ENCODE results near the gene TNNT3. TPM values are rescaled to one million over a fixed set of nuclear protein-coding genes. Genes with fewer than 3 reads are reported as not detected.

TNNT3 gene
- total RNA-seq, 1 experiment from 2014 or later = not detected

DNA sequence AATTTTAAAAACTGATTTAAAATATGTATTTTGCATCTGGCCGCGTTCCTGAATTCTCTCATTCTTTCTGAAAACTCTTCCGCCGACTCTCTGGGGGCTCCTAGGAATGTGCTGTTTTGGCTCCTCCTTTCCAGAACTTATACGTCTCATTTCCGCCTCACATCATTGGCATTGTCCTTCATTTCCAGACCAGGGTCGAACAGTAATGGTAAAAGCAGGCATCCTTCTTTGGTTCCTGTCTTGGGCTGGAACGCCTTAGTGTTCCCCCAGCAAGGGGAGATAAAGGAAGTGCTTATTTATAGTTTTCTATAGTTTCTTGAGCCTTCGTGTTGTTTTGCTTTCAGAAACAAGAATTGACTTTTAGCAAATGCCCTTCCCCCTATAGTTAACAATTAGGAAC, 10.9 kb upstream of the TNNT3 start:
- TF ChIP-seq, protein P1, sequence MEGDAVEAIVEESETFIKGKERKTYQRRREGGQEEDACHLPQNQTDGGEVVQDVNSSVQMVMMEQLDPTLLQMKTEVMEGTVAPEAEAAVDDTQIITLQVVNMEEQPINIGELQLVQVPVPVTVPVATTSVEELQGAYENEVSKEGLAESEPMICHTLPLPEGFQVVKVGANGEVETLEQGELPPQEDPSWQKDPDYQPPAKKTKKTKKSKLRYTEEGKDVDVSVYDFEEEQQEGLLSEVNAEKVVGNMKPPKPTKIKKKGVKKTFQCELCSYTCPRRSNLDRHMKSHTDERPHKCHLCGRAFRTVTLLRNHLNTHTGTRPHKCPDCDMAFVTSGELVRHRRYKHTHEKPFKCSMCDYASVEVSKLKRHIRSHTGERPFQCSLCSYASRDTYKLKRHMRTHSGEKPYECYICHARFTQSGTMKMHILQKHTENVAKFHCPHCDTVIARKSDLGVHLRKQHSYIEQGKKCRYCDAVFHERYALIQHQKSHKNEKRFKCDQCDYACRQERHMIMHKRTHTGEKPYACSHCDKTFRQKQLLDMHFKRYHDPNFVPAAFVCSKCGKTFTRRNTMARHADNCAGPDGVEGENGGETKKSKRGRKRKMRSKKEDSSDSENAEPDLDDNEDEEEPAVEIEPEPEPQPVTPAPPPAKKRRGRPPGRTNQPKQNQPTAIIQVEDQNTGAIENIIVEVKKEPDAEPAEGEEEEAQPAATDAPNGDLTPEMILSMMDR (conservative IDR thresholded peaks at IDR 0.05; ENCODE audit: low read depth, low read length) = no peak
- TF ChIP-seq EZH2phosphoT487 (IDR thresholded peaks at IDR 0.05; ENCODE audit: borderline replicate concordance, low read length) = no peak
- no peak for TF ChIP-seq EZH2 (IDR thresholded peaks at IDR 0.05; ENCODE audit: low read length, unreplicated experiment)
- ATAC-seq = no peak
- ChIA-PET POLR2A (ENCODE audit: unreplicated experiment) (no interaction called here), CTCF (no interaction called here)
- Histone ChIP-seq H3K27ac (ENCODE audit: low read length) (no peak overlapping the region), H3K36me3 (ENCODE audit: low read depth, low read length) (no peaks in the 10 kb centered on the region), H3K79me2 (ENCODE audit: low read length) (no peaks in the 10 kb centered on the region), H2AFZ (ENCODE audit: low read length) (no peak overlapping the region), H4K20me1 (ENCODE audit: low read length) (no peaks in the 10 kb centered on the region), H3K9me3 (ENCODE audit: low read length) (no peaks in the 10 kb centered on the region), H3K27me3 (ENCODE audit: low read length) (peaks cover 38% of the 10 kb centered on the region), H3K4me3 (ENCODE audit: low read length) (no peak overlapping the region), H3F3A (ENCODE audit: low read length, unreplicated experiment) (no peaks in the 10 kb centered on the region), H3K4me1 (ENCODE audit: insufficient read depth, low read length) (no peaks in the 10 kb centered on the region), H3K4me2 (ENCODE audit: low read length) (no peak overlapping the region), H3K9me2 (replicated peaks; ENCODE audit: low read length) (no peaks in the 10 kb centered on the region), H3K9ac (ENCODE audit: low read length) (no peak overlapping the region)
- intact Hi-C loops (cut with micrococcal nuclease) = no loop called here
- no TSS peak for BruUV-seq (replicated peaks)
- DNase-seq = no peak

- Histone ChIP-seq H2AFZ (ENCODE audit: low read length) (no peak overlapping the region), H3K9ac (ENCODE audit: low read length) (no peak overlapping the region), H3K9me2 (replicated peaks; ENCODE audit: low read length) (no peaks in the 10 kb centered on the region), H3K4me2 (ENCODE audit: low read length) (no peak overlapping the region), H3K36me3 (ENCODE audit: low read depth, low read length) (no peaks in the 10 kb centered on the region), H3K27me3 (ENCODE audit: low read length) (peaks cover 34% of the 10 kb centered on the region), H3K4me3 (ENCODE audit: low read length) (no peak overlapping the region), H3K27ac (ENCODE audit: low read length) (no peak overlapping the region), H4K20me1 (ENCODE audit: low read length) (no peaks in the 10 kb centered on the region), H3F3A (ENCODE audit: low read length, unreplicated experiment) (no peaks in the 10 kb centered on the region), H3K4me1 (ENCODE audit: insufficient read depth, low read length) (no peaks in the 10 kb centered on the region), H3K9me3 (ENCODE audit: low read length) (no peaks in the 10 kb centered on the region), H3K79me2 (ENCODE audit: low read length) (no peaks in the 10 kb centered on the region)
- ATAC-seq = no peak
- DNase-seq = no peak
- TF ChIP-seq EZH2 (IDR thresholded peaks at IDR 0.05; ENCODE audit: low read length, unreplicated experiment) = no peak
- TF ChIP-seq, protein P1 (conservative IDR thresholded peaks at IDR 0.05; ENCODE audit: low read depth, low read length) = no peak
- no peak for TF ChIP-seq EZH2phosphoT487 (IDR thresholded peaks at IDR 0.05; ENCODE audit: borderline replicate concordance, low read length)
- ChIA-PET POLR2A (ENCODE audit: unreplicated experiment) (no interaction called here), CTCF (no interaction called here)
- intact Hi-C loops (cut with micrococcal nuclease) = no loop called here
- BruUV-seq (replicated peaks) = no TSS peak
These were observed 10.0 kb upstream of the TNNT3 start for GRCh38 chr11:1909524-1909923.

- Histone ChIP-seq H3K9me2 (replicated peaks; ENCODE audit: low read length) (no peaks in the 10 kb centered on the region), H3K4me3 (ENCODE audit: low read length) (no peak overlapping the region), H3K9ac (ENCODE audit: low read length) (no peak overlapping the region), H3F3A (ENCODE audit: low read length, unreplicated experiment) (no peaks in the 10 kb centered on the region), H3K4me1 (ENCODE audit: insufficient read depth, low read length) (no peaks in the 10 kb centered on the region), H3K36me3 (ENCODE audit: low read depth, low read length) (no peaks in the 10 kb centered on the region), H4K20me1 (ENCODE audit: low read length) (no peaks in the 10 kb centered on the region), H3K9me3 (ENCODE audit: low read length) (no peaks in the 10 kb centered on the region), H3K27ac (ENCODE audit: low read length) (no peak overlapping the region), H3K4me2 (ENCODE audit: low read length) (no peak overlapping the region), H3K27me3 (ENCODE audit: low read length) (peaks cover 19% of the 10 kb centered on the region), H2AFZ (ENCODE audit: low read length) (no peak overlapping the region), H3K79me2 (ENCODE audit: low read length) (no peaks in the 10 kb centered on the region)
- ATAC-seq (no peak), DNase-seq (no peak)
- BruUV-seq (replicated peaks) = no TSS peak
- TF ChIP-seq EZH2phosphoT487 (IDR thresholded peaks at IDR 0.05; ENCODE audit: borderline replicate concordance, low read length) = no peak
- intact Hi-C loops (cut with micrococcal nuclease) = no loop called here
- POLR2A ChIA-PET (ENCODE audit: unreplicated experiment) = no interaction called here
- CTCF ChIA-PET = no interaction called here
These were observed 7.1 kb upstream of the TNNT3 start for GRCh38 chr11:1912289-1912878.
